Measurements from ENCODE around the gene CDC25C.
A peak's percentile ranks its signal among the peaks of the same experiment; 100 is the strongest.
"Not testable (repeated sequence)": the region's sequence is repeated elsewhere in the genome, so short reads cannot be mapped to it uniquely, and the experiment has no call there.

The CDC25C gene

GRCh38 chr5:138338411-138339090 lies 6.9 kb upstream of the CDC25C start:
- H3K4me3 ChIP-seq (ENCODE audit: low read depth, low read length): peak overlapping the region; percentile 78
- peaks cover 33% of the 10 kb centered on the region for H3K36me3 ChIP-seq
- H3K27me3 ChIP-seq (ENCODE audit: insufficient read depth, low read depth, severe bottlenecking): no peaks in the 10 kb centered on the region
- H3K27ac ChIP-seq: peak overlapping the region; percentile 100
- H3K9me3 ChIP-seq (ENCODE audit: severe bottlenecking): no peaks in the 10 kb centered on the region
- no peak for DNase-seq
- TF ChIP-seq, protein P1, sequence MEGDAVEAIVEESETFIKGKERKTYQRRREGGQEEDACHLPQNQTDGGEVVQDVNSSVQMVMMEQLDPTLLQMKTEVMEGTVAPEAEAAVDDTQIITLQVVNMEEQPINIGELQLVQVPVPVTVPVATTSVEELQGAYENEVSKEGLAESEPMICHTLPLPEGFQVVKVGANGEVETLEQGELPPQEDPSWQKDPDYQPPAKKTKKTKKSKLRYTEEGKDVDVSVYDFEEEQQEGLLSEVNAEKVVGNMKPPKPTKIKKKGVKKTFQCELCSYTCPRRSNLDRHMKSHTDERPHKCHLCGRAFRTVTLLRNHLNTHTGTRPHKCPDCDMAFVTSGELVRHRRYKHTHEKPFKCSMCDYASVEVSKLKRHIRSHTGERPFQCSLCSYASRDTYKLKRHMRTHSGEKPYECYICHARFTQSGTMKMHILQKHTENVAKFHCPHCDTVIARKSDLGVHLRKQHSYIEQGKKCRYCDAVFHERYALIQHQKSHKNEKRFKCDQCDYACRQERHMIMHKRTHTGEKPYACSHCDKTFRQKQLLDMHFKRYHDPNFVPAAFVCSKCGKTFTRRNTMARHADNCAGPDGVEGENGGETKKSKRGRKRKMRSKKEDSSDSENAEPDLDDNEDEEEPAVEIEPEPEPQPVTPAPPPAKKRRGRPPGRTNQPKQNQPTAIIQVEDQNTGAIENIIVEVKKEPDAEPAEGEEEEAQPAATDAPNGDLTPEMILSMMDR (IDR thresholded peaks at IDR 0.05; ENCODE audit: low read depth, low read length): no peak

GRCh38 chr5:138337685-138338410 lies 6.2 kb upstream of the CDC25C start, which contains the start of gene FAM53C:
Gene FAM53C (plus strand): TSS chr5:138338266. CDS start chr5:138341336, 3,070 bp downstream.
- TF ChIP-seq, protein P1 (IDR thresholded peaks at IDR 0.05; ENCODE audit: low read depth, low read length): no peak
- no peaks in the 10 kb centered on the region for H3K27me3 ChIP-seq (ENCODE audit: insufficient read depth, low read depth, severe bottlenecking)
- no peaks in the 10 kb centered on the region for H3K9me3 ChIP-seq (ENCODE audit: severe bottlenecking)
- DNase-seq: peak; percentile 94
- H3K27ac ChIP-seq: peak within 1 kb of the TSS; percentile 100
- peak within 1 kb of the TSS; percentile 78 for H3K4me3 ChIP-seq (ENCODE audit: low read depth, low read length)
- peaks cover 26% of the 10 kb centered on the region for H3K36me3 ChIP-seq

GRCh38 chr5:138336952-138337684 lies 5.5 kb upstream of the CDC25C start:
- TF ChIP-seq, protein P1 (IDR thresholded peaks at IDR 0.05; ENCODE audit: low read depth, low read length): no peak
- DNase-seq: peak; percentile 90
- Histone ChIP-seq H3K4me3 (ENCODE audit: low read depth, low read length) (peak overlapping the region; percentile 78), H3K27me3 (ENCODE audit: insufficient read depth, low read depth, severe bottlenecking) (no peaks in the 10 kb centered on the region), H3K27ac (peak overlapping the region; percentile 100), H3K9me3 (ENCODE audit: severe bottlenecking) (no peaks in the 10 kb centered on the region), H3K36me3 (peaks cover 19% of the 10 kb centered on the region)

DNA sequence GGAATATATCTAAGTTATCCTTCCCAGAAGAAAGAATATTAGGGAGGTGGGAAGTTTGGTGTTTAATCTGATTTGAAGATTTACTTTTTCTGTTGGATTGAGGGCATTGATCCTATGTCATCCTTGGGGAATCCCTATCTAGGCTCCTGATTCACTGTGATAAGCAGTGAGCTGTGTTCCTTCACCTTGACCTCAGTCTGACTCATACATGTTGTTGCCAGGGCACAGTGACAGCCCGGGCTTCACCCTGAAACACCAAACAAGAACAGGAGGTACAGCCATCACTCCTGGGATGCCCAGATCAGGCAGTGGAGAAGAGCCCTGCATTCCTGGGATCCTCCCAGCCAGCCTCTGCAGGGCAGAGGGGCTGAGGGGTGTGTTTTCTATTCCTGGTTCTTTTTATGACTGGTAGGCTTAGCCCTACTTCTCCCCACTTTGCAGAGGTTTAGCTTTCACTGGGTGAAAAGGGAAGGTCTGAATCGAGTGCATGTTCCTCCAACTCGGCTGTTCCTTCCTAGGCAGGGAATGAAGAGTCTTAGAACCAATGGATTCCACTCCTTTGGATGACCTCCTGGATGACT lies 3.4 kb upstream of the CDC25C start:
- Histone ChIP-seq H3K27ac (no peak overlapping the region), H3K36me3 (peaks cover 3% of the 10 kb centered on the region), H3K9me3 (ENCODE audit: severe bottlenecking) (no peaks in the 10 kb centered on the region), H3K4me3 (ENCODE audit: low read depth, low read length) (no peak overlapping the region), H3K27me3 (ENCODE audit: insufficient read depth, low read depth, severe bottlenecking) (no peaks in the 10 kb centered on the region)
- TF ChIP-seq, protein P1 (IDR thresholded peaks at IDR 0.05; ENCODE audit: low read depth, low read length): no peak
- DNase-seq: no peak

DNA sequence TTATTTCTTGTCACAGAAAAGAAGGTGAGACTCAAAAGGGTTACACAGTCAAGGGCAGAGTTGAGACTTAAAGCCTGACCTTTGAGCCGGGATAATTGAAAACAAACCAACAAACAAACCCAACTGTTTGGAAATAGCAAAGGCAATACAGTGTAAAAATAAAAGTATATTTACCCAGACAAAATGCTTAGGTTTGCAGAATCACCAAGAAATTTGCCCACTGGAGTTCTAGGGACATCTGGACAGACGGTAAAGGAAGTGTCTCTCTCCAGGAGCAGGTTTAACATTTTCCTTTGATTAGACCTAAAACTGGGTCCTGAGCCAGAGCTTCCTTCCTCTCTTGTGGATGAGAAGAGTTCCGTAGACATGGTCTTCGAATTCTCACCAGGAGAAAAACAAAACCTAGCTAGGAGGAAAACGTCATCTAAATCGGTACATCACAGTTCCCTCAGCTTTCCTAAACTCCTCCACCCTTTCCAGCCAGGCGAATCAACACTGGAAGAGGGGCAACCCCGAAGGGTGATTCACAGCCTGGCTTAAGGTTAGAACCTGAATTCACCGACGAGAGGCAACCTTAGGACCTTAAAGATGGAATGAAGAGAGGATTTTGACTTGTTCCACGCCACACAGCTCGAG lies 673 bp downstream of the CDC25C start:
- H3K9me3 ChIP-seq (ENCODE audit: severe bottlenecking): no peaks in the 10 kb centered on the region
- no peaks in the 10 kb centered on the region for H3K27me3 ChIP-seq (ENCODE audit: insufficient read depth, low read depth, severe bottlenecking)
- H3K27ac ChIP-seq: peak overlapping the region; percentile 93
- TF ChIP-seq, protein P1 (IDR thresholded peaks at IDR 0.05; ENCODE audit: low read depth, low read length): no peak
- peak overlapping the region; percentile 89 for H3K4me3 ChIP-seq (ENCODE audit: low read depth, low read length)
- H3K36me3 ChIP-seq: peaks cover 15% of the 10 kb centered on the region
- no peak for DNase-seq

- not testable (repeated sequence) for H3K9me3 ChIP-seq (ENCODE audit: severe bottlenecking); H3K27me3 ChIP-seq (ENCODE audit: insufficient read depth, low read depth, severe bottlenecking); DNase-seq; H3K4me3 ChIP-seq (ENCODE audit: low read depth, low read length); H3K27ac ChIP-seq
- H3K36me3 ChIP-seq: peaks cover 39% of the 10 kb centered on the region
Measured at GRCh38 chr5:138318211-138318610, 13.4 kb downstream of the CDC25C start.
